Spleen (tissue), 11 donors: ENCODE results near the gene KDELR1. TPM values are rescaled to one million over a fixed set of nuclear protein-coding genes. Genes with fewer than 3 reads are reported as not detected.

Experiments
- DNase-seq: peaks from one replicate; pipeline ENCODE4 v3.0.0-alpha.2; 2020
- H3K27ac ChIP-seq, 8 donors: fragments of 200-600 bp; sonication (generic) in 7 of 8; 1 replicate in 4 of 8; 2 replicates in 4 of 8; pipeline versions ENCODE4 v1.5.0 to v1.8.0; 2016 to 2021; ENCODE audit warnings: inconsistent platforms in 4 of 8, mild to moderate bottlenecking in 4 of 8, moderate library complexity in 1 of 8
- H3K27me3 ChIP-seq, 7 donors: fragments of 200-600 bp; sonication (generic) in 6 of 7; replicated peaks in 1 of 7; 1 replicate in 4 of 7; 2 replicates in 3 of 7; pipeline versions ENCODE4 v1.5.0 to v1.8.0; 2016 to 2021; ENCODE audit warnings: inconsistent platforms in 3 of 7, mild to moderate bottlenecking in 1 of 7
- H3K36me3 ChIP-seq, 6 donors: fragments of 200-600 bp; sonication (generic) in 5 of 6; 1 replicate in 4 of 6; 2 replicates in 2 of 6; pipeline versions ENCODE4 v1.5.0 to v1.8.0; 2016 to 2021; ENCODE audit warnings: inconsistent platforms in 2 of 6
- H3K4me1 ChIP-seq, 6 donors: fragments of 200-600 bp; sonication (generic) in 5 of 6; 1 replicate in 3 of 6; 2 replicates in 3 of 6; pipeline versions ENCODE4 v1.5.0 to v1.8.0; 2016 to 2021; ENCODE audit warnings: inconsistent platforms in 3 of 6
- H3K4me3 ChIP-seq, 8 donors: fragments of 200-600 bp; sonication (generic) in 7 of 8; 1 replicate in 4 of 8; 2 replicates in 4 of 8; pipeline versions ENCODE4 v1.5.0 to v1.8.0; 2016 to 2021; ENCODE audit warnings: inconsistent platforms in 4 of 8, mild to moderate bottlenecking in 4 of 8, moderate library complexity in 2 of 8
- H3K9me3 ChIP-seq, 8 donors: fragments of 200-600 bp; sonication (generic) in 7 of 8; 1 replicate in 4 of 8; 2 replicates in 4 of 8; pipeline versions ENCODE4 v1.5.0 to v1.8.0; 2016 to 2021; ENCODE audit warnings: inconsistent platforms in 4 of 8
- CTCF ChIP-seq, 11 experiments: fragments of 200-600 bp in 7 of 11; fragments of 450-650 bp in 4 of 11; sonication (generic) in 4 of 11; IDR thresholded peaks in 8 of 11; conservative IDR thresholded peaks in 3 of 11; 1 replicate in 7 of 11; 2 replicates in 4 of 11; pipeline versions ENCODE4 v1.4.0 to v1.8.0; 2016 to 2021; ENCODE audit warnings: antibody characterized with exemption in 11 of 11, inconsistent platforms in 4 of 11, mild to moderate bottlenecking in 1 of 11
- POLR2A ChIP-seq, 3 donors: fragments of 450-650 bp; IDR thresholded peaks; one replicate each; pipeline ENCODE4 v1.5.1; 2017; ENCODE audit warnings: antibody characterized with exemption in 3 of 3, mild to moderate bottlenecking in 1 of 3
- POLR2AphosphoS5 ChIP-seq, 3 donors: sonication (generic); formaldehyde crosslinking; IDR thresholded peaks; one replicate each; pipeline ENCODE4 v1.5.1; 2017; ENCODE audit warnings: antibody characterized with exemption in 3 of 3
- WGBS, 5 donors: extraction: QIAGEN DNeasy Blood & Tissue Kit in 3 of 5; methylation state at CpG; one replicate each; pipeline versions ENCODE4 v1.1.5 to v1.1.7; 2013 to 2018; 5-methylcytosine and 5-hydroxymethylcytosine counted together
- intact Hi-C: fragments of 100-400 bp; cut with DNase I; formaldehyde crosslinking; loops from one replicate; pipeline ENCODE4 v1.15.0; 2023; ENCODE audit warnings: low total_unique reads
- polyA plus RNA-seq, 3 donors: library from polyadenylated mRNA; stranded (reverse); fragments of 200-250 nt; gene quantifications; one replicate each; pipeline ENCODE4 v1.2.1, GENCODE V29; 2013
- total RNA-seq, 7 donors: library from RNA; depleted of rRNA in 3 of 7; stranded (reverse); fragments of >200 nt in 3 of 7; fragmentation: NEBNext Ultra II Directional in 4 of 7; extraction: Animal tissue kit (Norgen Biotek cat#: 25700) in 4 of 7; gene quantifications; one replicate each; pipeline versions ENCODE4 v1.1.0 to v1.2.1, GENCODE V29; 2016 to 2021
- donor health status: healthy with polysubstance abuse.
- donor health status: DM: no; HTN: no; CAD: no; lungs with moderate emphysema.
- donor health status: DM: no; HTN: no; CAD: no.
- donor health status: Bipolar disorder and iron deficiency.
- donor health status: healthy.
- donor health status: DM: no; HTN: no; CAD: no.
- donor health status: DM: yes; HTN: yes; CAD: no.

Gene KDELR1
- total and polyA plus RNA-seq, 10 donors, result 36.2 to 95.9 (median 68.2) TPM

GRCh38 chr19:48413879-48414587 lies 22.7 kb upstream of the KDELR1 start:
- peak overlapping the region in 2 of 8 donors; percentile 19 to 45 for H3K27ac ChIP-seq
- no peak for DNase-seq
- H3K36me3 ChIP-seq, result no peaks in the 10 kb centered on the region
- H3K9me3 ChIP-seq, result no peaks in the 10 kb centered on the region
- WGBS, 5 donors, result 42 to 58% (median 50%) methylated on average over 21 to 24 of the region's 24 CpGs
- intact Hi-C loops, result no loop called here
- peak overlapping the region in 1 of 8 donors; percentile 63 for H3K4me3 ChIP-seq
- H3K27me3 ChIP-seq, result peaks cover 0 to 47% (median 19%) of the 10 kb centered on the region in 7 donors
- H3K4me1 ChIP-seq, result peaks cover 0 to 34% (median 19%) of the 10 kb centered on the region in 6 donors
- TF ChIP-seq POLR2AphosphoS5 (IDR thresholded peaks at IDR 0.05) (no peak), POLR2A (IDR thresholded peaks at IDR 0.05) (no peak), CTCF (IDR thresholded peaks at IDR 0.05 in 8 of 11, conservative IDR thresholded peaks at IDR 0.05 in 3 of 11) (no peak)

GRCh38 chr19:48405850-48406249 lies 14.5 kb upstream of the KDELR1 start:
- DNase-seq, result no peak
- no peak for TF ChIP-seq POLR2AphosphoS5 (IDR thresholded peaks at IDR 0.05)
- no peak for TF ChIP-seq POLR2A (IDR thresholded peaks at IDR 0.05)
- no peak for TF ChIP-seq CTCF (IDR thresholded peaks at IDR 0.05 in 8 of 11, conservative IDR thresholded peaks at IDR 0.05 in 3 of 11)
- Histone ChIP-seq H3K27ac (no peak overlapping the region), H3K4me1 (peaks cover 0 to 8% (median 2%) of the 10 kb centered on the region in 6 donors), H3K9me3 (peaks cover 0 to 5% (median 0%) of the 10 kb centered on the region in 8 donors), H3K36me3 (no peaks in the 10 kb centered on the region), H3K4me3 (no peak overlapping the region), H3K27me3 (peaks cover 0 to 22% (median 0%) of the 10 kb centered on the region in 7 donors)
- WGBS, 5 donors, result 72 to 79% (median 76%) methylated on average over 13 of the region's 13 CpGs
- intact Hi-C loops, result no loop called here

- DNase-seq, result no peak
- Histone ChIP-seq H3K27me3 (peaks cover 0 to 22% (median 0%) of the 10 kb centered on the region in 7 donors), H3K9me3 (peaks cover 0 to 5% (median 0%) of the 10 kb centered on the region in 8 donors), H3K36me3 (no peaks in the 10 kb centered on the region), H3K4me3 (no peak overlapping the region), H3K4me1 (peaks cover 0 to 12% (median 3%) of the 10 kb centered on the region in 6 donors), H3K27ac (no peak overlapping the region)
- TF ChIP-seq POLR2AphosphoS5 (IDR thresholded peaks at IDR 0.05) (no peak), CTCF (IDR thresholded peaks at IDR 0.05 in 8 of 11, conservative IDR thresholded peaks at IDR 0.05 in 3 of 11) (no peak), POLR2A (IDR thresholded peaks at IDR 0.05) (no peak)
- intact Hi-C loops, result no loop called here
- WGBS, 5 donors, result 85 to 91% (median 88%) methylated on average over 22 to 27 of the region's 27 CpGs
These were observed 13.8 kb upstream of the KDELR1 start for GRCh38 chr19:48405010-48405659.

- whole genome bisulfite sequencing, 5 donors, result 0 to 37% (median 30%) methylated on average over 2 to 3 of the region's 3 CpGs
- Histone ChIP-seq H3K36me3 (no peaks in the 10 kb centered on the region), H3K27me3 (peaks cover 0 to 25% (median 0%) of the 10 kb centered on the region in 7 donors), H3K27ac (peak overlapping the region in 3 of 8 donors; percentile 11 to 35 (median 29)), H3K4me1 (peaks cover 0 to 26% (median 5%) of the 10 kb centered on the region in 6 donors), H3K4me3 (no peak overlapping the region), H3K9me3 (peaks cover 0 to 9% (median 0%) of the 10 kb centered on the region in 8 donors)
- TF ChIP-seq POLR2AphosphoS5 (IDR thresholded peaks at IDR 0.05) (no peak), CTCF (IDR thresholded peaks at IDR 0.05 in 8 of 11, conservative IDR thresholded peaks at IDR 0.05 in 3 of 11) (no peak), POLR2A (IDR thresholded peaks at IDR 0.05) (no peak)
- DNase-seq, result peak; percentile 90
- intact Hi-C loops, result no loop called here
These were observed 12.3 kb upstream of the KDELR1 start for GRCh38 chr19:48403606-48404005.
